Right lung (tissue), 5 donors: ENCODE results near the gene STXBP3. TPM values are rescaled to one million over a fixed set of nuclear protein-coding genes. Genes with fewer than 3 reads are reported as not detected.

Experiments used
- DNase-seq, 2 donors: peaks; one replicate each; pipeline ENCODE4 v3.0.0-alpha.2; 2013
- polyA plus RNA-seq, 5 donors: library from polyadenylated mRNA; unstranded; fragments of 120-200 nt; gene quantifications; one replicate each; pipeline versions ENCODE4 v1.2.1 to v1.2.3, GENCODE V29; 2013; ENCODE audit warnings: inconsistent platforms in 1 of 5, low replicate concordance in 1 of 5; ENCODE audit not compliant: insufficient read length in 5 of 5, insufficient read depth in 1 of 5

STXBP3 gene
- polyA plus RNA-seq, 5 donors, result 44.1 to 65.6 (median 51.6) TPM

GRCh38 chr1:108792420-108792819 lies 45.9 kb downstream of the STXBP3 start:
- DNase-seq, result no peak

- no peak for DNase-seq
These were observed 52.5 kb downstream of the STXBP3 start for GRCh38 chr1:108799001-108799400.

GRCh38 chr1:108801101-108801500 lies 54.6 kb downstream of the STXBP3 start:
- DNase-seq, result no peak

GRCh38 chr1:108803548-108803947 lies 57.1 kb downstream of the STXBP3 start:
- no peak for DNase-seq

GRCh38 chr1:108808438-108808837 lies 62.0 kb downstream of the STXBP3 start:
- DNase-seq, result no peak

- DNase-seq, result no peak
These were observed 65.1 kb downstream of the STXBP3 start for GRCh38 chr1:108811611-108812010.

GRCh38 chr1:108813326-108813725 lies 66.9 kb downstream of the STXBP3 start:
- no peak for DNase-seq

- peak; percentile 81 to 87 for DNase-seq
These were observed 68.1 kb downstream of the STXBP3 start for GRCh38 chr1:108814343-108815125.

- DNase-seq, result no peak
These were observed 69.1 kb downstream of the STXBP3 start for GRCh38 chr1:108815566-108815965.

- DNase-seq, result peak; percentile 89 to 91
These were observed 69.8 kb downstream of the STXBP3 start for GRCh38 chr1:108816049-108816893.

GRCh38 chr1:108817016-108817415 lies 70.5 kb downstream of the STXBP3 start:
- peak in 1 of 2 donors; percentile 28 for DNase-seq

GRCh38 chr1:108817811-108818210 lies 71.3 kb downstream of the STXBP3 start:
- no peak for DNase-seq

GRCh38 chr1:108819878-108820277 lies 73.4 kb downstream of the STXBP3 start:
- DNase-seq, result no peak

GRCh38 chr1:108823632-108824031 lies 77.2 kb downstream of the STXBP3 start:
- no peak for DNase-seq

- DNase-seq, result no peak
These were observed 77.6 kb downstream of the STXBP3 start for GRCh38 chr1:108824051-108824450.

GRCh38 chr1:108826081-108826635 lies 79.7 kb downstream of the STXBP3 start:
- no peak for DNase-seq

- peak; percentile 80 to 82 for DNase-seq
These were observed 81.8 kb downstream of the STXBP3 start for GRCh38 chr1:108828074-108828961.

GRCh38 chr1:108829498-108829916 lies 83.0 kb downstream of the STXBP3 start:
- DNase-seq, result no peak

GRCh38 chr1:108830119-108831008 lies 83.9 kb downstream of the STXBP3 start:
- DNase-seq, result peak; percentile 49 to 55

GRCh38 chr1:108831225-108831624 lies 84.8 kb downstream of the STXBP3 start:
- DNase-seq, result peak in 1 of 2 donors; percentile 46
